Measurements from ENCODE around the gene METTL26. TPM values are rescaled to one million over a fixed set of nuclear protein-coding genes. Genes with fewer than 3 reads are reported as not detected.

Gene METTL26
- total and polyA plus RNA-seq, 2 of the 8 experiments (the other 6 are each of a cell fraction or from before 2014, with no cell fraction given) = 100 to 186 TPM

DNA sequence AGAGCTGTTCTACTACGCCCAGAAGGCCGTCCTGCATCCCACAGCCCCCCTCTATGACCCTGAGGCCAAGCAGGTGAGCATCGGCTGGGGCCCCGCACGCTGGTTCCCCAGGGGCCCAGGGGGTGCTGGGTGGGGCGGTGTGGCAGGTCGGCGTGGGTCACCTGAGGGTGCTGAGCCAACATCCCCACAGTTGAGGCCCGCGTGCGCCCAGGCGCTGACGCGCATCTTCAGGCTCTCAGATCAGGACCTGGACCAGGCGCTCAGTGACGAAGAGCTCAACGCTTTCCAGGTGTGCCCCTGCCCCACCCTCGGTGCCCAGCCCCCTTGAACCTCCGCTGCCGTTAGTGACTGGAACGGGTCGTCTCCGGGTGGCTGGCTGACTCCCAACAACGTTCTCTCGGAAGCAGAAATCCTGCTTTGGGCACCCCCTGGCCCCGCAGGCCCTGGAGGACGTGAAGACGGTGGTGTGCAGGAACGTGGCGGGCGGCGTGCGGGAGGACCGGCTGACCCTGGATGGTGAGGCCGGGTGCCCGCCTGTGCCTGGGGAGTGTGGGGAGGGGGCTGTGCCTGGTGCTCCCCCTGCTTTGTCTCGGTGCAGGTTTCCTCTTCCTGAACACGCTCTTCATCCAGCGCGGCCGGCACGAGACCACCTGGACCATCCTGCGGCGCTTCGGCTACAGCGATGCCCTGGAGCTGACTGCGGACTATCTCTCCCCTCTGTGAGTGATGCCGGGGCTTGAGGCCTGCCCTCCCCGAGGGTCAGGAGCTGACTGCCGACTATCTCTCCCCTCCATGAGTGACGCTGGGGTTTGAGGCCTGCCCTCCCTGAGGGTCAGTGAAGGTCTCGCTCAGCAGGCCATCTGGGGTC, 34.6 kb upstream of the METTL26 start (continued):
- TF ChIP-seq, protein P1, sequence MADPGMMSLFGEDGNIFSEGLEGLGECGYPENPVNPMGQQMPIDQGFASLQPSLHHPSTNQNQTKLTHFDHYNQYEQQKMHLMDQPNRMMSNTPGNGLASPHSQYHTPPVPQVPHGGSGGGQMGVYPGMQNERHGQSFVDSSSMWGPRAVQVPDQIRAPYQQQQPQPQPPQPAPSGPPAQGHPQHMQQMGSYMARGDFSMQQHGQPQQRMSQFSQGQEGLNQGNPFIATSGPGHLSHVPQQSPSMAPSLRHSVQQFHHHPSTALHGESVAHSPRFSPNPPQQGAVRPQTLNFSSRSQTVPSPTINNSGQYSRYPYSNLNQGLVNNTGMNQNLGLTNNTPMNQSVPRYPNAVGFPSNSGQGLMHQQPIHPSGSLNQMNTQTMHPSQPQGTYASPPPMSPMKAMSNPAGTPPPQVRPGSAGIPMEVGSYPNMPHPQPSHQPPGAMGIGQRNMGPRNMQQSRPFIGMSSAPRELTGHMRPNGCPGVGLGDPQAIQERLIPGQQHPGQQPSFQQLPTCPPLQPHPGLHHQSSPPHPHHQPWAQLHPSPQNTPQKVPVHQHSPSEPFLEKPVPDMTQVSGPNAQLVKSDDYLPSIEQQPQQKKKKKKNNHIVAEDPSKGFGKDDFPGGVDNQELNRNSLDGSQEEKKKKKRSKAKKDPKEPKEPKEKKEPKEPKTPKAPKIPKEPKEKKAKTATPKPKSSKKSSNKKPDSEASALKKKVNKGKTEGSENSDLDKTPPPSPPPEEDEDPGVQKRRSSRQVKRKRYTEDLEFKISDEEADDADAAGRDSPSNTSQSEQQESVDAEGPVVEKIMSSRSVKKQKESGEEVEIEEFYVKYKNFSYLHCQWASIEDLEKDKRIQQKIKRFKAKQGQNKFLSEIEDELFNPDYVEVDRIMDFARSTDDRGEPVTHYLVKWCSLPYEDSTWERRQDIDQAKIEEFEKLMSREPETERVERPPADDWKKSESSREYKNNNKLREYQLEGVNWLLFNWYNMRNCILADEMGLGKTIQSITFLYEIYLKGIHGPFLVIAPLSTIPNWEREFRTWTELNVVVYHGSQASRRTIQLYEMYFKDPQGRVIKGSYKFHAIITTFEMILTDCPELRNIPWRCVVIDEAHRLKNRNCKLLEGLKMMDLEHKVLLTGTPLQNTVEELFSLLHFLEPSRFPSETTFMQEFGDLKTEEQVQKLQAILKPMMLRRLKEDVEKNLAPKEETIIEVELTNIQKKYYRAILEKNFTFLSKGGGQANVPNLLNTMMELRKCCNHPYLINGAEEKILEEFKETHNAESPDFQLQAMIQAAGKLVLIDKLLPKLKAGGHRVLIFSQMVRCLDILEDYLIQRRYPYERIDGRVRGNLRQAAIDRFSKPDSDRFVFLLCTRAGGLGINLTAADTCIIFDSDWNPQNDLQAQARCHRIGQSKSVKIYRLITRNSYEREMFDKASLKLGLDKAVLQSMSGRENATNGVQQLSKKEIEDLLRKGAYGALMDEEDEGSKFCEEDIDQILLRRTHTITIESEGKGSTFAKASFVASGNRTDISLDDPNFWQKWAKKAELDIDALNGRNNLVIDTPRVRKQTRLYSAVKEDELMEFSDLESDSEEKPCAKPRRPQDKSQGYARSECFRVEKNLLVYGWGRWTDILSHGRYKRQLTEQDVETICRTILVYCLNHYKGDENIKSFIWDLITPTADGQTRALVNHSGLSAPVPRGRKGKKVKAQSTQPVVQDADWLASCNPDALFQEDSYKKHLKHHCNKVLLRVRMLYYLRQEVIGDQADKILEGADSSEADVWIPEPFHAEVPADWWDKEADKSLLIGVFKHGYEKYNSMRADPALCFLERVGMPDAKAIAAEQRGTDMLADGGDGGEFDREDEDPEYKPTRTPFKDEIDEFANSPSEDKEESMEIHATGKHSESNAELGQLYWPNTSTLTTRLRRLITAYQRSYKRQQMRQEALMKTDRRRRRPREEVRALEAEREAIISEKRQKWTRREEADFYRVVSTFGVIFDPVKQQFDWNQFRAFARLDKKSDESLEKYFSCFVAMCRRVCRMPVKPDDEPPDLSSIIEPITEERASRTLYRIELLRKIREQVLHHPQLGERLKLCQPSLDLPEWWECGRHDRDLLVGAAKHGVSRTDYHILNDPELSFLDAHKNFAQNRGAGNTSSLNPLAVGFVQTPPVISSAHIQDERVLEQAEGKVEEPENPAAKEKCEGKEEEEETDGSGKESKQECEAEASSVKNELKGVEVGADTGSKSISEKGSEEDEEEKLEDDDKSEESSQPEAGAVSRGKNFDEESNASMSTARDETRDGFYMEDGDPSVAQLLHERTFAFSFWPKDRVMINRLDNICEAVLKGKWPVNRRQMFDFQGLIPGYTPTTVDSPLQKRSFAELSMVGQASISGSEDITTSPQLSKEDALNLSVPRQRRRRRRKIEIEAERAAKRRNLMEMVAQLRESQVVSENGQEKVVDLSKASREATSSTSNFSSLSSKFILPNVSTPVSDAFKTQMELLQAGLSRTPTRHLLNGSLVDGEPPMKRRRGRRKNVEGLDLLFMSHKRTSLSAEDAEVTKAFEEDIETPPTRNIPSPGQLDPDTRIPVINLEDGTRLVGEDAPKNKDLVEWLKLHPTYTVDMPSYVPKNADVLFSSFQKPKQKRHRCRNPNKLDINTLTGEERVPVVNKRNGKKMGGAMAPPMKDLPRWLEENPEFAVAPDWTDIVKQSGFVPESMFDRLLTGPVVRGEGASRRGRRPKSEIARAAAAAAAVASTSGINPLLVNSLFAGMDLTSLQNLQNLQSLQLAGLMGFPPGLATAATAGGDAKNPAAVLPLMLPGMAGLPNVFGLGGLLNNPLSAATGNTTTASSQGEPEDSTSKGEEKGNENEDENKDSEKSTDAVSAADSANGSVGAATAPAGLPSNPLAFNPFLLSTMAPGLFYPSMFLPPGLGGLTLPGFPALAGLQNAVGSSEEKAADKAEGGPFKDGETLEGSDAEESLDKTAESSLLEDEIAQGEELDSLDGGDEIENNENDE (IDR thresholded peaks at IDR 0.05; ENCODE audit: insufficient replicate concordance, low read length) = no peak
- TF ChIP-seq TAF7 (optimal IDR thresholded peaks at IDR 0.05; ENCODE audit: borderline replicate concordance, low read depth, low read length) (no peak), SAP30 (IDR thresholded peaks at IDR 0.05; ENCODE audit: insufficient read depth, insufficient replicate concordance, low read length) (no peak), SP1 (IDR thresholded peaks at IDR 0.05; ENCODE audit: low read depth, low read length) (no peak), SP4 (IDR thresholded peaks at IDR 0.05; ENCODE audit: low read length) (no peak), CEBPB (IDR thresholded peaks at IDR 0.05; ENCODE audit: low read depth, low read length) (no peak)

All from H1 (cell line).